Skeletal muscle tissue (tissue), 4 donors: ENCODE measurements around the gene ELAVL4. TPM values are rescaled to one million over a fixed set of nuclear protein-coding genes. Genes with fewer than 3 reads are reported as not detected.

Source experiments
- H3K27ac ChIP-seq: one replicate; pipeline ENCODE4 v1.7.0; 2013; ENCODE audit warnings: mild to moderate bottlenecking, low read depth, low read length, inconsistent platforms
- H3K27me3 ChIP-seq, 3 donors: one replicate each; pipeline ENCODE4 v1.7.0; 2013; ENCODE audit warnings: low read length in 3 of 3; ENCODE audit not compliant: control insufficient read depth in 3 of 3, insufficient read depth in 3 of 3
- H3K36me3 ChIP-seq, 3 donors: one replicate each; pipeline ENCODE4 v1.7.0; 2013; ENCODE audit warnings: low read length in 3 of 3; ENCODE audit not compliant: control insufficient read depth in 3 of 3, insufficient read depth in 3 of 3
- H3K4me1 ChIP-seq, 3 donors: one replicate each; pipeline ENCODE4 v1.7.0; 2013; ENCODE audit warnings: low read length in 3 of 3, mild to moderate bottlenecking in 3 of 3; ENCODE audit not compliant: control insufficient read depth in 3 of 3, insufficient read depth in 3 of 3
- H3K4me3 ChIP-seq, 3 donors: one replicate each; pipeline ENCODE4 v1.7.0; 2013; ENCODE audit warnings: low read length in 3 of 3
- H3K9ac ChIP-seq, 3 donors: one replicate each; pipeline ENCODE4 v1.7.0; 2013; ENCODE audit warnings: low read length in 3 of 3, mild to moderate bottlenecking in 3 of 3, moderate library complexity in 2 of 3, low read depth in 1 of 3
- H3K9me3 ChIP-seq, 3 donors: one replicate each; pipeline ENCODE4 v1.7.0; 2013; ENCODE audit warnings: low read length in 3 of 3; ENCODE audit not compliant: control insufficient read depth in 3 of 3
- total RNA-seq: library from RNA; depleted of rRNA; stranded (reverse); fragments of >200 nt; gene quantifications from one replicate; pipeline ENCODE4 v1.2.3, GENCODE V29; 2014
- donor health status: Osteomylitis.

The ELAVL4 gene
- total RNA-seq, 1 donor from 2014 or later = under 0.01 TPM

DNA sequence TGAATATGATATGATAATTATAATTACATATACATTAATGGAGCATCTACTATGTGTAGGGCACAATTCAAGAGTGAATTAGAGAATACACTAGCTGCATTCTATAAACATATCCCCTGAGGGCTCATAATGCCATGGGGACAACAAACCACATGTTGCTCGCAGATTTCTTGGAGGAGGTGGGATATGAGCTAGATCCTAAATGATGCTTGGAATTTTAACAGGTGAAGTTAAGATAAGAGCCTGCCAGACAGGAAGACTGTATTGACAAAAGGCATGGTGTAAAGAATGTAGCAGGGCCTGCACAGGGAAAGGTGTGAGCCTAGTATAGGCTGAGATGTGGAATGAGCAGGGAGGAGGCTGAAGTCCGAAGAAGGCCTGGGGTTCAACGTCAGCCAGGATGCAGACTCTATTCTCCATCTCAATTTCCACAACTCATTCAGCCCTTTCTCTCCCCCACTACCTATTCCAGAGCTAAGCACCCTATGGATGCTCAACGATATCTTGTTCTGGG, 120.2 kb downstream of the ELAVL4 start:
- no peak overlapping the region for H3K27ac ChIP-seq
- no peak overlapping the region for H3K9ac ChIP-seq
- H3K27me3 ChIP-seq = no peaks in the 10 kb centered on the region
- no peaks in the 10 kb centered on the region for H3K4me1 ChIP-seq
- H3K4me3 ChIP-seq = no peak overlapping the region
- H3K36me3 ChIP-seq = no peaks in the 10 kb centered on the region
- peaks cover 0 to 2% (median 0%) of the 10 kb centered on the region in 3 donors for H3K9me3 ChIP-seq

DNA sequence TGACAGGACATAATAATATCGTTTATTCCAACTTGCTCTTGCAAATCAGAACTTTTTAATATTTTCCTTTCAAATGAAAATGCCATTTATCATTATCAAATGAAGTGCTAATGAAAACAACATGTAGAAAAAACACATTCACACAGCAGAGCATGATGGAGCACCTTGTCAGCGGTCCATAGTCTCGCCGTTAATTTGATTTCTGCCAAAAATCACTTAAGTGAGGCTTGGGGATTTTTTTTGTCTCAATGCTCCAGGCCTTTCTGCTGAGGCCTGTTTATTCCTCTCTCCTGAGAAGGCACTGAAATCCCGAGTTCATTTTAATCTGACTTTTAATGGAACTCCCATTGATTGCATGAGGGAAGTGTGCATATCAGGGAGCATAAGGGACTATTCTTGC, 122.5 kb downstream of the ELAVL4 start:
- H3K9ac ChIP-seq = no peak overlapping the region
- H3K9me3 ChIP-seq = no peaks in the 10 kb centered on the region
- no peaks in the 10 kb centered on the region for H3K4me1 ChIP-seq
- H3K27ac ChIP-seq = no peak overlapping the region
- no peak overlapping the region for H3K4me3 ChIP-seq
- no peaks in the 10 kb centered on the region for H3K27me3 ChIP-seq
- no peaks in the 10 kb centered on the region for H3K36me3 ChIP-seq

- no peaks in the 10 kb centered on the region for H3K36me3 ChIP-seq
- no peak overlapping the region for H3K4me3 ChIP-seq
- H3K9me3 ChIP-seq = no peaks in the 10 kb centered on the region
- no peaks in the 10 kb centered on the region for H3K27me3 ChIP-seq
- no peaks in the 10 kb centered on the region for H3K4me1 ChIP-seq
- H3K27ac ChIP-seq = no peak overlapping the region
- no peak overlapping the region for H3K9ac ChIP-seq
These were observed 123.6 kb downstream of the ELAVL4 start for GRCh38 chr1:50232336-50232735.

DNA sequence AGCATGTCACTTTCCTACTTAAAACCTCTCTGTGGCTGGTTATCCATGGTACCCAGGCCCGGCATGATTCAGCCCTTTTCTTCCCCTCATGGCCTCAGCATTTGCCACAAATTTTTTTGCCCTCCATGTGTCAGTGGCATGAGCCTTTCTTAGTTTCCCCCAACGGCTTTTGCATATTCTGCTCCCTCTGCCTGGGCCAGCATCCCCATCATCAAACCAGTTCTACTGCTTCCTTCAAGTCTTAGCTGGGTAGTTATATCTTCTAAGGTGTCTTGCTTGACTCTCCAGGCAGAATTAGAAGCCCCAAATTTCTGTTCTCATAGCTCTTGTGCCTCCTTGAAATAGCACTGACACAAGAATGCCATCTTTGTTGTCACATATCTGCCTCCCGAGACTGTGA, 127.9 kb downstream of the ELAVL4 start:
- Histone ChIP-seq H3K4me3 (no peak overlapping the region), H3K9ac (no peak overlapping the region), H3K4me1 (no peaks in the 10 kb centered on the region), H3K27ac (no peak overlapping the region), H3K27me3 (no peaks in the 10 kb centered on the region), H3K36me3 (no peaks in the 10 kb centered on the region), H3K9me3 (no peaks in the 10 kb centered on the region)

DNA sequence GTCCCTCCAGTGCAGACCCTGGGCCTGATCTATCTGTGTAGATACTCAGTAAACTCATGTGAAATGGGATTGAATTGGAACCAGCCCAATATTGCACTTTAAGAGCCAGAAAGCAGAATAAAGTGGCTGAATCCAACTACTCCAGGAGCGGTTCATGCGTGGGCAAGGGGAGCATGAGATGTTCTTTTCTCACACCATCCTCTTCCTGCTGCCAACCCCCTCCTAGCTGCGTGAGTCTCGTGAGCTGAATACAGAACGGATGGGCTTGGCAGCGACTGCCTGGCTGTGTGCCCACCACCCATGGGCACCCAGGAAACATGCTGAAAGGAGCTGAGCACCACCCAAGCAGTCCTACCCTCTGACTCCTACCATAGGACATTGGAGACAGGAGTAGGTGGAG, 128.3 kb downstream of the ELAVL4 start:
- no peaks in the 10 kb centered on the region for H3K27me3 ChIP-seq
- no peaks in the 10 kb centered on the region for H3K36me3 ChIP-seq
- no peak overlapping the region for H3K9ac ChIP-seq
- H3K9me3 ChIP-seq = no peaks in the 10 kb centered on the region
- H3K27ac ChIP-seq = no peak overlapping the region
- no peaks in the 10 kb centered on the region for H3K4me1 ChIP-seq
- no peak overlapping the region for H3K4me3 ChIP-seq

DNA sequence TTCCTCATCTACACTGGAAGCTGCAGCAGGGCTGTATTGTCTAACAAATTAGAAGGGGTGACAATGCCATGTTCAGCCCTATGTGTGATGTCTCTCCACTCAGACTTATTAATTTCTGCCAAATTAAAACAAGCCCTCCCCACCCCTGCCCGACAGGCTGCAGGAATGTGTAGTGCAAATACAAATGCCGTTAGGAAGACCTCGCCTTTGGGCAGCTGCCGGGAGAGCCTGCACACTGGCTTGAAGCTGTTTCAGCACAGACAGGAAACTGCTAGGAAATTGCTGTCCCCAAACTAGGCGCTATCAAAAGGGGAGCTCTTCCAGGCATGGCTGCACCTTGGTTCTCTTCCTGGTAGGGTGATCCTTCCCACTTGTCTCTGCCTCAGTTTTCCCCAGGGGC, 135.2 kb downstream of the ELAVL4 start:
- Histone ChIP-seq H3K27ac (no peak overlapping the region), H3K9ac (no peak overlapping the region), H3K4me3 (no peak overlapping the region), H3K27me3 (no peaks in the 10 kb centered on the region), H3K9me3 (no peaks in the 10 kb centered on the region), H3K36me3 (no peaks in the 10 kb centered on the region), H3K4me1 (no peaks in the 10 kb centered on the region)

DNA sequence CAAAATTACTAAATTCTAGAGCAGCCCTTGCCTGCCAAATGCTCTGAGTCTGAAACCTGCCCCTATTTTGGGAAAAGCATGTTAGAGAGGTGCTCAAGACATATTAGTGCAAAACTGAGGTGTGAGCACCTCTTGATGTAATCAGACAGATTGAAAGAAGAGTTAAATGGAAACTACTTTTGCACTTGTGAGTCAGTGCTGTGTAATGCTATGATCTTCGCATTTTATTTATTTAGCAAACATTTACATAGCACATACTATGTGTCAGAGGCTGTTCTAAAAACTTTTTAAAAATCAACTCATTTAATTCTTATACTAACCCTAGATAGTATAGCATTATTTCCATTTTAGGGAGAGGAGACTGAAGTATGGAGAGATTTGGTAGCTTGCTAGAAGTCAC, 138.1 kb downstream of the ELAVL4 start:
- Histone ChIP-seq H3K27ac (no peak overlapping the region), H3K4me1 (no peaks in the 10 kb centered on the region), H3K36me3 (no peaks in the 10 kb centered on the region), H3K9me3 (no peaks in the 10 kb centered on the region), H3K4me3 (no peak overlapping the region), H3K9ac (no peak overlapping the region), H3K27me3 (peaks cover 0 to 6% (median 4%) of the 10 kb centered on the region in 3 donors)

- no peaks in the 10 kb centered on the region for H3K4me1 ChIP-seq
- H3K27me3 ChIP-seq = peaks cover 0 to 6% (median 4%) of the 10 kb centered on the region in 3 donors
- H3K9ac ChIP-seq = no peak overlapping the region
- no peak overlapping the region for H3K4me3 ChIP-seq
- no peaks in the 10 kb centered on the region for H3K36me3 ChIP-seq
- H3K27ac ChIP-seq = no peak overlapping the region
- no peaks in the 10 kb centered on the region for H3K9me3 ChIP-seq
These were observed 143.0 kb downstream of the ELAVL4 start for GRCh38 chr1:50251702-50252101.

GRCh38 chr1:50252196-50252595, 143.5 kb downstream of the ELAVL4 start:
- no peak overlapping the region for H3K27ac ChIP-seq
- H3K27me3 ChIP-seq = peaks cover 0 to 6% (median 4%) of the 10 kb centered on the region in 3 donors
- H3K4me3 ChIP-seq = no peak overlapping the region
- H3K9ac ChIP-seq = no peak overlapping the region
- H3K9me3 ChIP-seq = no peaks in the 10 kb centered on the region
- H3K4me1 ChIP-seq = no peaks in the 10 kb centered on the region
- no peaks in the 10 kb centered on the region for H3K36me3 ChIP-seq
